K562 (cell line): ENCODE measurements around the gene MARCHF7. TPM values are rescaled to one million over a fixed set of nuclear protein-coding genes. Genes with fewer than 3 reads are reported as not detected.

Source experiments
- ATAC-seq: fragments of 200-7000 bp; cut with Tn5 transposase; 3 replicates; pipeline ENCODE4 v1.9.1; 2020; ENCODE audit warnings: moderate library complexity
- BruUV-seq: library from RNA; stranded (reverse); fragments of 400-500 nt; replicated peaks from 2 replicates; lab custom pipeline; 2021; lab: Mats Ljungman, UMichigan
- CTCF ChIA-PET: fragments of 300-600 bp; formaldehyde crosslinking; extraction: SDS; loops from one replicate; lab custom pipeline; 2021; ENCODE audit warnings: low intra/inter-chr PET ratio; lab: Yijun Ruan, JAX
- POLR2A ChIA-PET: fragments of 300-600, 350-650 bp; sonication (Branson Sonifier 250); formaldehyde crosslinking; extraction: SDS; loops from one replicate; lab custom pipeline; 2021; ENCODE audit warnings: antibody characterized with exemption, inconsistent platforms; lab: Yijun Ruan, JAX
- DNase-seq, 4 experiments: peaks; one replicate each; pipeline versions ENCODE4 v3.0.0 to v3.0.0-alpha.2; 2011 to 2018; ENCODE audit warnings: low spot score in 3 of 4, mixed read lengths in 3 of 4; ENCODE audit errors: extremely low read depth in 1 of 4
- FAIRE-seq: peaks from 2 replicates; lab custom pipeline; 2011; peaks lifted over from hg19 to GRCh38; lab: Jason Lieb, UNC
- H2AFZ ChIP-seq: 2 replicates; pipeline ENCODE4 v1.6.0; 2011; ENCODE audit warnings: low read depth, low read length, control low read depth, inconsistent platforms
- H3K27ac ChIP-seq: fragments of 200-600 bp; 3 replicates; pipeline ENCODE4 v1.8.0; 2011; ENCODE audit warnings: low read depth, mild to moderate bottlenecking, control low read depth, inconsistent platforms, low read length, moderate library complexity, mixed read lengths; ENCODE audit errors: extremely low read depth
- H3K27me3 ChIP-seq, 2 experiments: fragments of 300-600 bp in 1 of 2; 2 replicates in 1 of 2; 3 replicates in 1 of 2; pipeline versions ENCODE4 v1.6.0 to v1.8.0; 2011; ENCODE audit warnings: inconsistent platforms in 2 of 2, low read length in 2 of 2, mild to moderate bottlenecking in 1 of 2, mixed read lengths in 1 of 2, moderate library complexity in 1 of 2; ENCODE audit not compliant: control insufficient read depth in 2 of 2, insufficient read depth in 2 of 2
- H3K36me3 ChIP-seq: fragments of 300-600 bp; 3 replicates; pipeline ENCODE4 v1.8.0; 2011; ENCODE audit warnings: mild to moderate bottlenecking, low read length, inconsistent platforms; ENCODE audit not compliant: control insufficient read depth, insufficient read depth
- H3K4me1 ChIP-seq, 2 experiments: fragments of 200-600 bp in 1 of 2; replicated peaks in 1 of 2; 2 replicates in 1 of 2; 3 replicates in 1 of 2; pipeline versions ENCODE4 v1.5.1 to v1.8.0; 2011; ENCODE audit warnings: inconsistent platforms in 2 of 2, low read length in 2 of 2, mild to moderate bottlenecking in 1 of 2, mixed read lengths in 1 of 2, moderate library complexity in 1 of 2; ENCODE audit not compliant: control insufficient read depth in 2 of 2, insufficient read depth in 2 of 2
- H3K4me2 ChIP-seq: 2 replicates; pipeline ENCODE4 v1.6.1; 2011; ENCODE audit warnings: low read length, control low read depth, inconsistent platforms, mixed read lengths; ENCODE audit not compliant: insufficient read depth
- H3K4me3 ChIP-seq: fragments of 200-600 bp; sonication (generic), shearing (Covaris generic); 2 replicates; pipeline ENCODE4 v1.5.1; 2016; ENCODE audit warnings: control low read depth, inconsistent platforms
- H3K79me2 ChIP-seq: fragments of 200-600 bp; 3 replicates; pipeline ENCODE4 v1.8.0; 2011; ENCODE audit warnings: low read length, inconsistent platforms; ENCODE audit not compliant: control insufficient read depth, insufficient read depth
- H3K9ac ChIP-seq, 2 experiments: 2 replicates each; pipeline versions ENCODE4 v1.6.0 to v1.6.1; 2011; ENCODE audit warnings: low read depth in 2 of 2, low read length in 2 of 2, control low read depth in 1 of 2, inconsistent platforms in 1 of 2, mild to moderate bottlenecking in 1 of 2, mixed read lengths in 1 of 2; ENCODE audit not compliant: insufficient read depth in 1 of 2
- H3K9me1 ChIP-seq: one replicate; pipeline ENCODE4 v1.6.0; 2011; ENCODE audit warnings: inconsistent platforms, mild to moderate bottlenecking, low read length, moderate library complexity; ENCODE audit not compliant: control insufficient read depth, insufficient read depth
- H3K9me3 ChIP-seq: replicated peaks from 2 replicates; pipeline ENCODE4 v1.5.1; 2011; ENCODE audit warnings: low read depth, low read length, inconsistent platforms; ENCODE audit not compliant: control insufficient read depth, insufficient read depth
- H4K20me1 ChIP-seq: replicated peaks from 2 replicates; pipeline ENCODE4 v1.6.1; 2011; ENCODE audit warnings: low read length, inconsistent platforms, mixed read lengths; ENCODE audit not compliant: control insufficient read depth, insufficient read depth
- C11orf30 ChIP-seq: fragments of 450-650 bp; IDR thresholded peaks from 2 replicates; pipeline ENCODE4 v1.6.1; 2016; ENCODE audit warnings: low read depth, mild to moderate bottlenecking
- EHMT2 ChIP-seq: fragments of 450-650 bp; IDR thresholded peaks from 2 replicates; pipeline ENCODE4 v1.6.1; 2018; ENCODE audit warnings: antibody characterized with exemption
- GTF2A2 ChIP-seq: IDR thresholded peaks from 2 replicates; pipeline ENCODE4 v1.6.1; 2016; ENCODE audit warnings: mild to moderate bottlenecking, missing genetic modification characterization, missing compliant biosample characterization
- GTF2E2 ChIP-seq: fragments of 200-800 bp; sonication (Bioruptor generic); IDR thresholded peaks from 2 replicates; pipeline ENCODE4 v1.6.1; 2016; ENCODE audit warnings: missing genetic modification characterization, missing compliant biosample characterization
- HNRNPL ChIP-seq: fragments of 200-400 bp; formaldehyde crosslinking; IDR thresholded peaks from 2 replicates; pipeline ENCODE4 v1.6.1; 2017; ENCODE audit warnings: low read depth, mild to moderate bottlenecking, low read length
- IRF9 ChIP-seq: fragments of 450-650 bp; IDR thresholded peaks from 2 replicates; pipeline ENCODE4 v1.6.1; 2016; ENCODE audit warnings: missing biosample characterization, missing genetic modification characterization
- MCM7 ChIP-seq, 2 experiments: fragments of 450-650 bp; IDR thresholded peaks; 2 replicates each; pipeline ENCODE4 v1.6.1; 2016 to 2018
- NFIC ChIP-seq: fragments of 450-650 bp; IDR thresholded peaks from 2 replicates; pipeline ENCODE4 v1.6.1; 2017; ENCODE audit warnings: mild to moderate bottlenecking, inconsistent platforms
- PKNOX1 ChIP-seq: fragments of 450-650 bp; IDR thresholded peaks from 2 replicates; pipeline ENCODE4 v1.6.1; 2016
- PREB ChIP-seq: sonication (generic); formaldehyde crosslinking; IDR thresholded peaks from 2 replicates; pipeline ENCODE4 v1.8.1; 2023; ENCODE audit warnings: mild to moderate bottlenecking, missing genetic modification reagents
- RBM17 ChIP-seq: fragments of 200-400 bp; formaldehyde crosslinking; IDR thresholded peaks from 2 replicates; pipeline ENCODE4 v1.6.1; 2017; ENCODE audit warnings: low read depth, mild to moderate bottlenecking, low read length, borderline replicate concordance
- SLC30A9 ChIP-seq: fragments of 250-450 bp; sonication (Bioruptor Pico); IDR thresholded peaks from 2 replicates; pipeline ENCODE4 v1.8.0; 2022; ENCODE audit warnings: mild to moderate bottlenecking, moderate library complexity
- SUPT5H ChIP-seq: fragments of 450-650 bp; IDR thresholded peaks from 2 replicates; pipeline ENCODE4 v1.6.1; 2016
- ZKSCAN3 ChIP-seq: fragments of 250-450 bp; sonication (Bioruptor Pico); IDR thresholded peaks from 2 replicates; pipeline ENCODE4 v1.4.0; 2020
- ZNF212 ChIP-seq: fragments of 450-650 bp; formaldehyde crosslinking; IDR thresholded peaks from 2 replicates; pipeline ENCODE4 v1.4.0; 2020; ENCODE audit warnings: mild to moderate bottlenecking
- ZNF316 ChIP-seq: fragments of 450-650 bp; IDR thresholded peaks from 2 replicates; pipeline ENCODE4 v1.6.1; 2016
- ZNF324 ChIP-seq: fragments of 250-450 bp; sonication (Bioruptor Pico); IDR thresholded peaks from 2 replicates; pipeline ENCODE4 v1.4.0; 2020; ENCODE audit warnings: mild to moderate bottlenecking
- ZNF395 ChIP-seq: fragments of 200-800 bp; sonication (Bioruptor generic); IDR thresholded peaks from 2 replicates; pipeline ENCODE4 v1.6.1; 2017; ENCODE audit warnings: missing genetic modification characterization, missing compliant biosample characterization
- ZNF589 ChIP-seq: fragments of 200-800 bp; sonication (Bioruptor generic); IDR thresholded peaks from 2 replicates; pipeline ENCODE4 v1.6.1; 2016; ENCODE audit warnings: low read depth, missing genetic modification characterization, missing compliant biosample characterization
- ZNF699 ChIP-seq: fragments of 250-450 bp; sonication (Bioruptor Pico); IDR thresholded peaks from 2 replicates; pipeline ENCODE4 v1.8.0; 2021; ENCODE audit warnings: mild to moderate bottlenecking, moderate library complexity; ENCODE audit not compliant: insufficient replicate concordance
- WGBS: fragments of 100-300 bp; shearing (Covaris generic); methylation state at CpG from one replicate; pipeline ENCODE4 v1.1.6; 2016; ENCODE audit warnings: low coverage, mixed read lengths; ENCODE audit not compliant: insufficient coverage; ENCODE audit errors: missing lambda C conversion rate; 5-methylcytosine and 5-hydroxymethylcytosine counted together
- in situ Hi-C: fragments of 300-500 bp; cut with MboI; formaldehyde crosslinking; loops from 4 replicates; pipeline ENCODE4 v1.15.0; 2018; ENCODE audit warnings: inconsistent platforms, mixed read lengths
- intact Hi-C: fragments of 100-400 bp; cut with micrococcal nuclease; formaldehyde crosslinking; loops from 2 replicates; pipeline ENCODE4 v1.14.2; 2022
- polyA plus RNA-seq, 8 experiments: library from polyadenylated mRNA; depleted of rRNA in 4 of 8; stranded (reverse) in 5 of 8; unstranded in 3 of 8; fragments of >200 nt; fragmentation: Nextera tagmentation in 2 of 8; fragmentation: Illumina TruSeq in 1 of 8; extraction: Ambion mirVana in 2 of 8; extraction: Trizol in 1 of 8; gene quantifications; 2 replicates each; pipeline versions ENCODE4 v1.2.1 to v1.2.3, GENCODE V29; 2011 to 2014; ENCODE audit warnings: inconsistent platforms in 1 of 8, missing spikeins in 1 of 8
- total RNA-seq, 7 experiments: library from RNA; depleted of rRNA in 6 of 7; stranded (reverse); fragments of >200 nt in 6 of 7; fragmentation: Illumina TruSeq in 2 of 7; extraction: Trizol in 2 of 7; gene quantifications; 2 replicates each; pipeline versions ENCODE4 v1.2.1 to v1.2.3, GENCODE V29; 2011 to 2021; ENCODE audit warnings: low replicate concordance in 1 of 7

MARCHF7 gene
- total and polyA plus RNA-seq, 9 of the 15 experiments (the other 6 are each of a cell fraction or from before 2014, with no cell fraction given), result 58.2 to 137 (median 86.7) TPM

- intact Hi-C loops (loop anchor here (2.0 to 5.0 kb wide), 4 partner anchors 94 to 811 kb away; no protein-coding TSS in a partner anchor), in situ Hi-C loops (no loop called here)
- peaks cover 47% of the 10 kb centered on the region for H4K20me1 ChIP-seq
- peaks cover 53% of the 10 kb centered on the region for H3K36me3 ChIP-seq
- H3K9ac ChIP-seq, result peak overlapping the region; percentile 8 to 98; a peak in 2 of 4 replicates
- ChIA-PET CTCF (no interaction called here), POLR2A (interaction anchor here (0.6 to 3.7 kb wide), 13 partner anchors 8 to 497 kb away, joined by 3 to 40 read pairs (median 9); partner anchors contain the start of genes BAZ2B and WDSUB1)
- no peaks in the 10 kb centered on the region for H3K9me1 ChIP-seq
- H2AFZ ChIP-seq, result no peak overlapping the region
- H3K4me1 ChIP-seq, result peaks cover 11 to 17% of the 10 kb centered on the region in 2 experiments; a peak in 4 of 5 replicates
- WGBS, result 13% methylated on average over 5 of the region's 5 CpGs
- H3K9me3 ChIP-seq, result no peaks in the 10 kb centered on the region
- H3K4me2 ChIP-seq, result peak overlapping the region; percentile 93
- no TSS peak for BruUV-seq
- no peaks in the 10 kb centered on the region; a peak in 1 of 5 replicates for H3K27me3 ChIP-seq
- peak overlapping the region; percentile 88 for H3K4me3 ChIP-seq
- peak overlapping the region; percentile 99 for H3K27ac ChIP-seq
- DNase-seq (peak; percentile 28 to 34 (median 29)), FAIRE-seq (no peak), ATAC-seq (peak; percentile 3; the same call in 2 of the 3 replicates)
- H3K79me2 ChIP-seq, result peaks cover 81% of the 10 kb centered on the region
- peak; percentile 14 for TF ChIP-seq C11orf30
- TF ChIP-seq IRF9 (tag), result no peak
- no peak for TF ChIP-seq ZNF589 (CRISPR knock-in tag)
- no peak for TF ChIP-seq GTF2E2 (tag)
- TF ChIP-seq ZNF699, result no peak
- no peak for TF ChIP-seq ZNF395 (CRISPR knock-in tag)
- no peak for TF ChIP-seq GTF2A2 (tag)
- no peak for TF ChIP-seq ZNF324 (CRISPR knock-in tag)
- TF ChIP-seq HNRNPL, result no peak
- no peak for TF ChIP-seq ZNF212 (CRISPR knock-in tag)
- no peak for TF ChIP-seq SUPT5H
- no peak for TF ChIP-seq EHMT2
- TF ChIP-seq MCM7 (IDR thresholded peaks at IDR 0.05), result no peak
- no peak for TF ChIP-seq RBM17
- TF ChIP-seq ZKSCAN3, result no peak
- TF ChIP-seq SLC30A9 (CRISPR knock-in tag), result no peak
- no peak for TF ChIP-seq PREB (CRISPR knock-in tag)
- peak; percentile 37; the same call in 1 of the 2 replicates for TF ChIP-seq NFIC
- peak; percentile 74 for TF ChIP-seq ZNF316
- TF ChIP-seq PKNOX1, result no peak
Measured at GRCh38 chr2:159713631-159714246, 1.4 kb downstream of the MARCHF7 start.
